ENCODE measurements around the gene ADAMTS13. TPM values are rescaled to one million over a fixed set of nuclear protein-coding genes. Genes with fewer than 3 reads are reported as not detected.

Gene ADAMTS13
- total and polyA plus RNA-seq, 2 experiments from 2014 or later = 10.1 to 16.9 TPM

GRCh38 chr9:133490201-133490681 lies 68.1 kb downstream of the ADAMTS13 start:
- Histone ChIP-seq H3K27ac (no peak overlapping the region), H3K4me1 (ENCODE audit: low read depth) (peaks cover 6% of the 10 kb centered on the region), H3K9me3 (ENCODE audit: low read depth) (no peaks in the 10 kb centered on the region), H3K36me3 (no peaks in the 10 kb centered on the region), H3K4me3 (no peak overlapping the region), H3K27me3 (no peaks in the 10 kb centered on the region)
- no peak for DNase-seq (ENCODE audit: low read depth in 1 of 2, low spot score in 1 of 2)
- TF ChIP-seq, protein P1, sequence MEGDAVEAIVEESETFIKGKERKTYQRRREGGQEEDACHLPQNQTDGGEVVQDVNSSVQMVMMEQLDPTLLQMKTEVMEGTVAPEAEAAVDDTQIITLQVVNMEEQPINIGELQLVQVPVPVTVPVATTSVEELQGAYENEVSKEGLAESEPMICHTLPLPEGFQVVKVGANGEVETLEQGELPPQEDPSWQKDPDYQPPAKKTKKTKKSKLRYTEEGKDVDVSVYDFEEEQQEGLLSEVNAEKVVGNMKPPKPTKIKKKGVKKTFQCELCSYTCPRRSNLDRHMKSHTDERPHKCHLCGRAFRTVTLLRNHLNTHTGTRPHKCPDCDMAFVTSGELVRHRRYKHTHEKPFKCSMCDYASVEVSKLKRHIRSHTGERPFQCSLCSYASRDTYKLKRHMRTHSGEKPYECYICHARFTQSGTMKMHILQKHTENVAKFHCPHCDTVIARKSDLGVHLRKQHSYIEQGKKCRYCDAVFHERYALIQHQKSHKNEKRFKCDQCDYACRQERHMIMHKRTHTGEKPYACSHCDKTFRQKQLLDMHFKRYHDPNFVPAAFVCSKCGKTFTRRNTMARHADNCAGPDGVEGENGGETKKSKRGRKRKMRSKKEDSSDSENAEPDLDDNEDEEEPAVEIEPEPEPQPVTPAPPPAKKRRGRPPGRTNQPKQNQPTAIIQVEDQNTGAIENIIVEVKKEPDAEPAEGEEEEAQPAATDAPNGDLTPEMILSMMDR (IDR thresholded peaks at IDR 0.05; ENCODE audit: low read depth, low read length) = no peak

- Histone ChIP-seq H3K4me1 (ENCODE audit: low read depth) (peaks cover 6% of the 10 kb centered on the region), H3K36me3 (no peaks in the 10 kb centered on the region), H3K27me3 (no peaks in the 10 kb centered on the region), H3K9me3 (ENCODE audit: low read depth) (no peaks in the 10 kb centered on the region), H3K4me3 (no peak overlapping the region), H3K27ac (no peak overlapping the region)
- TF ChIP-seq, protein P1 (IDR thresholded peaks at IDR 0.05; ENCODE audit: low read depth, low read length) = no peak
- peak in 1 of 2 donors; percentile 44 for DNase-seq (ENCODE audit: low read depth in 1 of 2, low spot score in 1 of 2)
These were observed 68.9 kb downstream of the ADAMTS13 start for GRCh38 chr9:133490865-133491655.

DNA sequence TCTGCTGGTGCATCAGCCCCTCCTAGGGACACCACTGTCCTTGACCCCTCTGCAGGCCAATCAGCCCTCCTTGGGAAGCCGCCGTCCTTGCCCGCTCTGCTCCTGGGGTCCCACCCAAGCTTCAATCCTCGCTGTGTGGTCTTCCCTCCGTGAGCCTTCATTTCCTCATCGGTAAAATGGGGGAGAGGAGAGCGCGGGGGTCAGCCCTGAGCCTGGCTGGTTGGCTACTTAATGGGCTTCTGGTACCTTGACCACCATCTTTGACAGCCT lies 69.4 kb downstream of the ADAMTS13 start:
- Histone ChIP-seq H3K9me3 (ENCODE audit: low read depth) (no peaks in the 10 kb centered on the region), H3K36me3 (no peaks in the 10 kb centered on the region), H3K27ac (no peak overlapping the region), H3K4me1 (ENCODE audit: low read depth) (peaks cover 6% of the 10 kb centered on the region), H3K27me3 (no peaks in the 10 kb centered on the region), H3K4me3 (no peak overlapping the region)
- no peak for DNase-seq (ENCODE audit: low read depth in 1 of 2, low spot score in 1 of 2)
- TF ChIP-seq, protein P1 (IDR thresholded peaks at IDR 0.05; ENCODE audit: low read depth, low read length) = no peak

- no peaks in the 10 kb centered on the region for H3K27me3 ChIP-seq
- no peaks in the 10 kb centered on the region for H3K9me3 ChIP-seq (ENCODE audit: low read depth)
- peak overlapping the region; percentile 26 for H3K27ac ChIP-seq
- TF ChIP-seq, protein P1 (IDR thresholded peaks at IDR 0.05; ENCODE audit: low read depth, low read length) = no peak
- DNase-seq (ENCODE audit: low read depth in 1 of 2, low spot score in 1 of 2) = no peak
- peaks cover 6% of the 10 kb centered on the region for H3K4me1 ChIP-seq (ENCODE audit: low read depth)
- no peak overlapping the region for H3K4me3 ChIP-seq
- no peaks in the 10 kb centered on the region for H3K36me3 ChIP-seq
These were observed 70.2 kb downstream of the ADAMTS13 start for GRCh38 chr9:133492061-133493021.

DNA sequence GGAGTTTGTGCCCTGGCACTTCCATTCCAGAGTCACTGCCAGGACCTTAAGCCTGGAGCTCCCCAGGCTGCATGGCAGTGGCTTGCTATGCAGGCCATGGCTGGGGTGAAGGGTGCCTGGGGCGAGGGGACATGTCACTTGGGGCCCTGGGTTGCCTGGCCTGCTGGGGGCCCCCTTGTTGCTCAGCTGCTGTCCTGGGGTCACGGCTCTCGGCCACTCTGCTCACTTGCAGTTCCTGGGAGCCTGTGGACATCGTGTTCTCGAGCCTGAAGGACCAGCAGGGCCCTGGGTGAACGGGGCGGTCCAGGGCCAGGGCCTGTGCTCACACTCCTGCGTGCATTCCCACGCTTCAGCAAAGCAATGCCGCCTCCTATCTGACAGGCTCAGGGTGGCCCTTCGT lies 71.3 kb downstream of the ADAMTS13 start:
- H3K36me3 ChIP-seq = no peaks in the 10 kb centered on the region
- no peak for DNase-seq (ENCODE audit: low read depth in 1 of 2, low spot score in 1 of 2)
- TF ChIP-seq, protein P1 (IDR thresholded peaks at IDR 0.05; ENCODE audit: low read depth, low read length) = no peak
- no peaks in the 10 kb centered on the region for H3K9me3 ChIP-seq (ENCODE audit: low read depth)
- peaks cover 6% of the 10 kb centered on the region for H3K4me1 ChIP-seq (ENCODE audit: low read depth)
- no peak overlapping the region for H3K4me3 ChIP-seq
- no peak overlapping the region for H3K27ac ChIP-seq
- H3K27me3 ChIP-seq = no peaks in the 10 kb centered on the region

Measured in cardiac muscle cell (in vitro differentiated cells and primary cell).